Activated CD8-positive, alpha-beta memory T cell treated with anti-CD3 and anti-CD28 coated beads, Interleukin-2, amount 50 U/mL, for 48 hours (primary cell): ENCODE results near the gene CASP10.

Source experiments
- DNase-seq: peaks from one replicate; pipeline ENCODE4 v3.0.0-alpha.2; 2020

Gene CASP10

GRCh38 chr2:201199847-201200246 is 16.9 kb downstream of the CASP10 start:
- no peak for DNase-seq

GRCh38 chr2:201200345-201200744 is 17.4 kb downstream of the CASP10 start:
- DNase-seq, result no peak

GRCh38 chr2:201201371-201201770 is 18.4 kb downstream of the CASP10 start:
- DNase-seq, result no peak

- no peak for DNase-seq
These were observed 21.1 kb downstream of the CASP10 start for GRCh38 chr2:201203916-201204654.

- no peak for DNase-seq
These were observed 21.9 kb downstream of the CASP10 start for GRCh38 chr2:201204655-201205514.

GRCh38 chr2:201205515-201205849 is 22.5 kb downstream of the CASP10 start:
- DNase-seq, result no peak

GRCh38 chr2:201208563-201209252 is 25.8 kb downstream of the CASP10 start:
- DNase-seq, result no peak

- no peak for DNase-seq
These were observed 33.0 kb downstream of the CASP10 start for GRCh38 chr2:201215963-201216362.

- no peak for DNase-seq
These were observed 34.0 kb downstream of the CASP10 start for GRCh38 chr2:201216918-201217317.

- no peak for DNase-seq
These were observed 35.8 kb downstream of the CASP10 start for GRCh38 chr2:201218780-201219179.

GRCh38 chr2:201219328-201220096 is 36.6 kb downstream of the CASP10 start:
- DNase-seq, result no peak

- DNase-seq, result no peak
These were observed 37.2 kb downstream of the CASP10 start for GRCh38 chr2:201220102-201220570.

- no peak for DNase-seq
These were observed 40.4 kb downstream of the CASP10 start for GRCh38 chr2:201223089-201224073.

GRCh38 chr2:201228271-201228911 is 45.5 kb downstream of the CASP10 start:
- DNase-seq, result no peak

- DNase-seq, result no peak
These were observed 46.0 kb downstream of the CASP10 start for GRCh38 chr2:201228912-201229290.

- peak; percentile 93 for DNase-seq
These were observed 49.0 kb downstream of the CASP10 start for GRCh38 chr2:201231781-201232466.

GRCh38 chr2:201232467-201232815 is 49.5 kb downstream of the CASP10 start:
- no peak for DNase-seq

- peak; percentile 86 for DNase-seq
These were observed 50.4 kb downstream of the CASP10 start for GRCh38 chr2:201233192-201233811.

- DNase-seq, result peak; percentile 67
These were observed 51.1 kb downstream of the CASP10 start for GRCh38 chr2:201233812-201234662.
